ENCODE results near the gene RPL27.
A peak's percentile ranks its signal among the peaks of the same experiment; 100 is the strongest.

Gene RPL27

DNA sequence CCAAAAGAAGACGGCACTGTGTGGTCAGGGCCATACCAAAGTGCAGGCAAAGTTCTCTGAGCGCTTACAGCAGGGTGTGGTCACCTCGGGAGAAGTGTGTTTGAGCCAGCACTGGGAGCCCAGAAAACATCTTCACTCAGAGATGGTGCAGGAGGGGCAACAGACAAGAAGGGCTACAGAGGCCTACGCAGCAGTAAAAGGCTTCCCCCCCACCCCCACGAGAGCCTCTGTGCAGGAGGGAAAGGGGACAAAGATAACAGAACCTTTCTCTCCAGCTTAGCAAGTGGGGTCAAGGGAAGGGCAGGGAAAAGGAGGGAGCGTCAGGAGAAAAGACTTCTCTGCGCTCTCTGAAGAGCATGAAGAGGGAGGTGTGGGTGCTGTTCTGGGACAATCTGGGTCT, 21.2 kb downstream of the RPL27 start:
- intact Hi-C loops (cut with DNase I): no loop called here
- peak in 1 of 10 donors; percentile 23 for DNase-seq

DNA sequence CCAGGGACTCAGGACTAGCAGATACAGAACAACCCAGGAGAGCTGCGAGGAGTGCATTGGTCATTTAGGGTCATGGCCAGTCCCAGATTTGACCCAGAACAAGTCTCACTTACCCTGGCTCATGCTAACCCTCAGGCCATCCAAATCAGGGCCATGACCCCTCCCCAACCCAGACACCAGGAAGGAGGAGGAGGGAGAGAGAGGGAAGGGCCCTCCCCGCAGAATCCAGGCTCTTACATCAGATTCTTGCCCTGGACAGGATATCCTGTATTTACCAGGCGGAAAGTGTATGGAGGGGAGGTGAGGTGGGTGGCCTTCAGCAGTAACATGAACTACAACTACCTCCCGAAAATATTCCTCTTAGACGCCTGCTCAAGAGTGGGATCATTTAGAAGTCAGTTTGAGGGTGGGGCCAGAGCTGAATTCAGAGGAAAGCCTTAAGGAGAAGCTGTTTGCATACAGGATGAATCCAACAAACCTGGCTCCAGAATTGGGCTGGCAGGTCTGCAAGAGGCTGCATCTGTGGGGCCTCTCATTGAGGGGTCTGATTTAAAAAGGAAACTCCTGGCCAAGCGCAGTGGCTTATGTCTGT, 21.9 kb downstream of the RPL27 start:
- DNase-seq: peak in 1 of 10 donors; percentile 23
- intact Hi-C loops (cut with DNase I): loop anchor here (5.0 kb wide), 1 partner anchor 312 kb away; no protein-coding TSS in a partner anchor

DNA sequence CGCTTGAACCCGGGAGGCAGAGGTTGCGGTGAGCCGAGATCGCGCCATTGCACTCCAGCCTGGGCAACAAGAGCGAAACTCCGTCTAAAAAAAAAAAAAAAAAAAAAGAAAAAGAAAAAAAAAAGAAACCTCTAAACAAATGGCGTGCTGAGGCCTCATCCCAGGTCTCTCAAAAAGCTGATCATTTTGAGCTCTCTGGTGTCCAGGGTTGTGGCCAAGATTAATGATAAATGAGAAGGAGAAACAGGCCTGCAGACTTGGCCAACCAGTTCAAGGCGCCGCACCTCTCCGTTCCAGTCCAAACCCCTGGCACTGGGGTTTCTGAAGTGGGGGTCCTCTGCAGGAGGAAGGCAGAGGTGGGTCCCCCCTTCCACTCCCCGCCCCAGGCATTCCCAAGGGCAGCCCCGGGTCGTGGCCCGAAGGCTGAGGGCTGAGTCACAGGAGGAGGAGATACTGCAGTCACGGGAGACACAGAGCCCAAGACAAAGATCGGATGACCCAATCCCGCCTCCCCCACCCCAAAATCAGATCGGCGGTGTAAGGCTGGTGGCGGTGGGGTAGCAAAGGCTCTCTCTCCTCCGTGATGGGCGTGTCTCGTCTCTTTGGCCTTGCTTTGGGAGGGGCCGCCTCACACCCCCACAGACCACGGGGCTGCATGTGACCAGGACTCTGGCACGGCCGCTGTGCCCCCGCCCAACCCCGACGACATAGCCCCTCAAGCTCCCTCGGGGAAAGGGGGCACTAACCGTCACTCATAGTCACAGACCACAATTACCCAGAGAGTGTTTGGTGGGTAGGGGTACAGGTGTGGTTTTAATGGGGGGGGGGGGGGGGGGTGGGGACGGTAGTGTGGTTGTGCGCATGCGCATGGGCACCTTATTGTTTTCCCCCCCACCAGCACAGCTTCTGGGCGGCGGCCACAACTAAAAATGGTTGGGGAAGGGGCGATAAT, 22.8 kb downstream of the RPL27 start:
- intact Hi-C loops (cut with DNase I): loop anchor here (5.0 kb wide), 1 partner anchor 311 kb away; no protein-coding TSS in a partner anchor
- DNase-seq: peak in 7 of 10 donors; percentile 18 to 90 (median 32)

DNA sequence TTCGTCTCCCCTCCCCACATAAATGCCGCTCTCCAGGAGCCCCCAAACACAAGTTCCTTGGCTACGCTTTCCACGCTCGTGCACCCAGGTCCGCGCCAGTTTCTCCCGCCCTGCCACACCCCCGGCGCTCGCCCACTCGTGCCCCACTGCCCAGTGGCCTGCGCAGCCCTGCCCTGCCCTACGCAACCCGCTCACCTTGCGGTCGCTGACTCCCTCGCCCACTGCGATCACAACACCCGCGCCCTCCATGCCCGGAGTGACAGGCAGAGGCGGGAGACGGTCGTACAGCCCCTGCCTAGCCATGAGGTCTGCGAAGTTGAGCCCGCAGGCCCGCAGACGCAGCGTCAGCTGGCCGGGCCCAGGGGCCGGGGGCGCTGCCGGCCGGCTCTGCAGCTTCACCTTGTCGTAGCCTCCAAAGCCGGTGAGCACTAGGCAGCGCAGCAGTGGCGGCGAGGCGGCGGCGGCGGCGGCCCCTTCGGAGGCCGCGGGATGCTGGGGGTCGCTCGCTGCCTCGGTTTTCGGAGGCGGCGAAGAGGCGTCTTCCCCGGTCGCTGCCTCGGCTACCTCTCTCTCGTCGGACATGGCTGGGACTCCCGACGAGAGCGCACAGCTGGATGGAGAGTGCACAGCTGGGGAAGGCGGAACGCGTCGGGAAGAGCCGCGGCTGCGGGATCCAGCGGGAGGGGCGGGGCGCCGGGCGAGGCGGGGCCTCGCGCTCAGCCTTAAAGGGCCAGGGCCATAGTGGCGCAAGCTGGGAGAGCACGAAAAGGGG, 23.7 kb downstream of the RPL27 start, which contains the start of gene VAT1:
VAT1 (minus strand) TSS at position 645 of the 772 bp plus-strand sequence; CDS start at position 582, 63 bp downstream.
- intact Hi-C loops (cut with DNase I): loop anchor here (2.0 to 5.0 kb wide), 2 partner anchors 149 to 310 kb away; partner anchors contain the start of gene NBR1
- peak; percentile 68 to 96 (median 78) for DNase-seq

DNA sequence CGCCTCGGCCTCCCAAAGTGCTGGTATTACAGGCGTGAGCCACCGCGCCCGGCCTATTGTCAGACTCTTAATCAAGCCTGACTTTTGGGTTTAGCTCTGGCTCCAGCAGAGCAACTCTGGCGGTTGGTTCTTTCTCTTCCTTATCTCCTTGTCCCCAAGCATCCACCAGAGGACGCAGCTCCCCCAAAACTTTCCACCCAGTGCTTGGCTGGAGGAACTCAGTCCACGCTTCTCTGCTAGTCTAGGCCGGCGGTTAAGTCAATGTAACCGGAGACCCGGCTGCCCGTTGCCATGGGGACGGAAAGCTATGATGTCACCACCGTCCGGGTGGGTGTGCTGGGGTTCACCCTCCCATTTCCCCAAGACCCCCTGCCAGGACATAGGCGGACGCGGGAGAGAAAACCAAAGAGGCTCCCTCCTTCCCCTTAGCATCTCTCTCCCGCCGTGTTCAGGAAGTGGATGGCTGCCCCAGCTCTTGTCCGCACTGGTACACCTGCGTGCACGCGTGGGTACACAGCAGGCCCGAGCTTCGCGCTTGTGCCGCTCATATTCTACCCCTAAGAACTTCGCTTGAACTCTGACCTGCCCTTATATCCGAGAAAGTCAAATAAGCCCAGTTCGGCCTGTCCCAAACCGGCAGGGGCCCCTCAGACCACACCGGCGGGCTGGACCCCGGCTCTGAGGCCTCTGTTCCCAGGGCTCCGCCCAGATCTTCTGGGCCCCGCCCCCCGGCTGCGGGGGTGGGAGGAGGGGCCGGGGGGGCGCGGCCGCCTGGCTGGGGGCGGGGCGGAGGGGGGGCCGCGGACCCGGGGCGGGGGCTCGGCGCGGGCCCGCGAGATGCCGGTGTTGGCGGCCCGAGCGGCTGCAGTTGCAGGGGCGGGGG, 26.4 kb downstream of the RPL27 start, which contains the start of gene RND2:
RND2 (plus strand) TSS at position 825 of the 883 bp plus-strand sequence. CDS start 117 bp downstream, outside the sequence.
- intact Hi-C loops (cut with DNase I): loop anchor here (5.0 kb wide), 1 partner anchor 308 kb away; no protein-coding TSS in a partner anchor
- DNase-seq: peak; percentile 81 to 98 (median 90)

DNA sequence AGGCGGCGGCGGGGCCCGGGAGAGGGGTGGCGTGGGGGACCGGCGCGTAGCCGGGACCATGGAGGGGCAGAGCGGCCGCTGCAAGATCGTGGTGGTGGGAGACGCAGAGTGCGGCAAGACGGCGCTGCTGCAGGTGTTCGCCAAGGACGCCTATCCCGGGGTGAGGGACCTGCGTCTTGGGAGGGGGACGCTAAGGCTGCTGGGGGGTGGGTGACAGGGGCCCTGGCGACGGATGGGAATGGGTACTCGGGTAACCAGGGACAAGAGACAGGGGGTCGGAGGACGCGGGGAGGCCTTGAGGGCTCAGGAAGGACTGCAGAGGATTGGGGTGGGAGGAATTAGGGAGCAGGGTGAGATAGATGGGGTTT, 27.1 kb downstream of the RPL27 start:
- DNase-seq: peak in 3 of 10 donors; percentile 65 to 85 (median 73)
- intact Hi-C loops (cut with DNase I): no loop called here

DNA sequence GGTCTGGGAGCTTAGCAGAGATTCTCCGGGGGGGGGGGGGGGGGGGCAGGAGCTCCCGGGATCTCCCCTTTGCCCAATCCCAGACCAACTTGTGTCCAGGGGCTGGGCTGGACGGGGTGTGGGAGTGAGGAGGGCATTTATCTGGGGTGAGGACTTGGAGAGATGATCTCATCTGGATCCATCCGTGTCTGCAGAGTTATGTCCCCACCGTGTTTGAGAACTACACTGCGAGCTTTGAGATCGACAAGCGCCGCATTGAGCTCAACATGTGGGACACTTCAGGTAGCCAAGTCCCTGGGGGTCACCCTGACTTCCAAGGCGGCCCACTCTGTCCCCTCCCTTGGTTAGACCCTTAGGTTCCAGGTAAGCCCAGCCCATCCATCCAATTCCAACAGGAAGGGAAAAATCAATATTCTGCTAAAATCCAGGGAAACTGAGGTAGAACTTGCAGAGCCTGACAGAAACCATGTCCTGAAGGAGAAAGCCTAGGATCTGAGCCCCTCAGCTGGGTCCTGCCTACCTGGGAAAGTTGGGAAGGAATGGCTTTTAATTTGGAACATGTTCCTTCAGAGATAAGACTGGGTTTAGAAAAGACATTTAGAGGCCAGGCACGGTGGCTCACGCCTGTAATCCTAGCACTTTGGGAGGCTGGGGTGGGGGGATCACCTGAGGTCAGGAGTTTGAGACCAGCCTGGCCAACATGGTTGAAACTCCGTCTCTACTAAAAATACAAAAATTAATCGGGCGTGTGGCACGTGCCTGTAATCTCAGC, 27.7 kb downstream of the RPL27 start:
- intact Hi-C loops (cut with DNase I): no loop called here
- DNase-seq: peak in 3 of 10 donors; percentile 42 to 68 (median 62)

DNA sequence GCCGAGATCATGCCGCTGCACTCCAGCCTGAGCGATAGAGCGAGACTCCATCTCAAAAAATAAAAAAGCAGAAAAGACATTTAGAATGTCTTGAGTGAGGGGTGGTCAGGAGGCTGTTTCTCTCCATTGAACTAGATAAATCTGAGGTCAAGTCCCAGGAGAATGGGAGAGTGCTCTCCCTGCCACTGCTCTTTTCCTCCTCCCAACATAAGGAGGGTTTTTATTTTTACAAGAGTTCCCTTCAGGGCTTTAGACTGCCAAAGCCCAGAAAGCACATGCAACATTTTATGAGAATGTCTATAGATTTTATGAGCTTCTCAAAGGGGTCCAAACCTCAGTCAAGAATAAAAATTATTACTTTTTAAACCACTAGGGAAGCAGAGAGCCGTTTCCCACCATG, 28.4 kb downstream of the RPL27 start:
- no peak for DNase-seq
- intact Hi-C loops (cut with DNase I): no loop called here

DNA sequence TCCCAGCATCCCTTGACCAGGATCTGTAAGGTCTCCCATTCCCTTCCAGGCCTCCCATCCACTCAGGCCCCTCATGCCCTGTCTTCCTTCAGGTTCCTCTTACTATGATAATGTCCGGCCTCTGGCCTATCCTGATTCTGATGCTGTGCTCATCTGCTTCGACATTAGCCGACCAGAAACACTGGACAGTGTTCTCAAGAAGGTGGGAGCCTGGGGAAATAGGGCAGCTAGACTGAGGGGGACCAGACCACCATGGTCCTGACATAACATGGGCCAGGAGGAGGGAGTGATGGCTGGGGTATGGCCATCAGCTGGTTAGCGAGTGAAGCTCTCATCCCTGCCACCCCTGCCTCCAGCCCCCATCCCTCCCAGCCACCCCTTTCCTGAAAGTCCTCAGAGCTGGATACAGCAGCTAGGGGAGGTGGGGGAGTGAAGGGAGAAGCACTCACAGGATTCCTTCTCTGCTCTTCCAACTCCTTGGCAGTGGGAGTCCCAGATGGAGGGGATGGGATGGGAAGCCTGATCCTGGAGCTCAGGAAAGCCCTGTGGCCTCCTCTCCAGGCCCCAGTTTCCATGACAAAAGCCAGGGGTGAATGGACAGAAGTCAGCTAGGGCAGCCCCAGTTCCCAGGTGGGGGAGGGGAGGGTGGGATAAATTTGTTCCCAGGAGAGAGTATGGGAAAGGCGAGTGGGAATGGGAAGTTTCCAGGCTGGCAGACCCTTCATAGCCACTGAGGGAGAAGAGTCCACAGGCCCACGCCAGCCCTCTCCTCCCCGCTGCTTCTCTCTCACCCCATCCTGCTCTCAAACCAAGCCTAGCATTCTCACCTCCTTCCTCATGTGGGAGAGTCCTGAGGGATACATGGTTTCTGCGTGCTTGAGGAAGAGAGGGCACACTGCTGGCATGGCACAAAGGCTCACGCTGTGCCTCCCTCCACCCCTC, 29.1 kb downstream of the RPL27 start:
- intact Hi-C loops (cut with DNase I): no loop called here

DNA sequence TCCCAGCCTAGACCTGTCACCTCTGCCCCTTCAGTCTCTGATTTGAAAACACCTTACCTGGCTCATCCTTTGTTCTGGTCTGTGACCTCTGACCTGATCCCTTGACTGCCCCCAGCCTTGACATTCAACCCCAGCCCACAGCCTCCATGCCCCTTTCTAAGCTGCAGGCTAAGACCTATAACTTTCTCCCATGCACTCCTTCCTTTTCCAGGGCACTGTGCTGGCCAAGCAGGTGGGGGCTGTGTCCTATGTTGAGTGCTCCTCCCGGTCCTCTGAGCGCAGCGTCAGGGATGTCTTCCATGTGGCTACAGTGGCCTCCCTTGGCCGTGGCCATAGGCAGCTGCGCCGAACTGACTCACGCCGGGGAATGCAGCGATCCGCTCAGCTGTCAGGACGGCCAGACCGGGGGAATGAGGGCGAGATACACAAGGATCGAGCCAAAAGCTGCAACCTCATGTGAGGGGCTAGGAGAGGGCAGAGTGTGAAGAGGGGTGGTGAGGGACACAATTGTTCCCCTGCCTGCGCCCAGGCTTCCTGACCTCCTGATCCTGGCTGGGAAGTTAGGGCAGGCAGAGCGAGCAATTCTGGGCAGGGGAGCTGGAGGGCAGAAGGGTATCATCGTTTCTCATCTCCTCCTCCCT, 30.1 kb downstream of the RPL27 start:
- DNase-seq: peak in 2 of 10 donors; percentile 58 to 72
- intact Hi-C loops (cut with DNase I): no loop called here

More for the DNA sequence above, 29.1 kb downstream of the RPL27 start:
- peak in 3 of 10 donors; percentile 22 to 54 (median 41) for DNase-seq

DNA sequence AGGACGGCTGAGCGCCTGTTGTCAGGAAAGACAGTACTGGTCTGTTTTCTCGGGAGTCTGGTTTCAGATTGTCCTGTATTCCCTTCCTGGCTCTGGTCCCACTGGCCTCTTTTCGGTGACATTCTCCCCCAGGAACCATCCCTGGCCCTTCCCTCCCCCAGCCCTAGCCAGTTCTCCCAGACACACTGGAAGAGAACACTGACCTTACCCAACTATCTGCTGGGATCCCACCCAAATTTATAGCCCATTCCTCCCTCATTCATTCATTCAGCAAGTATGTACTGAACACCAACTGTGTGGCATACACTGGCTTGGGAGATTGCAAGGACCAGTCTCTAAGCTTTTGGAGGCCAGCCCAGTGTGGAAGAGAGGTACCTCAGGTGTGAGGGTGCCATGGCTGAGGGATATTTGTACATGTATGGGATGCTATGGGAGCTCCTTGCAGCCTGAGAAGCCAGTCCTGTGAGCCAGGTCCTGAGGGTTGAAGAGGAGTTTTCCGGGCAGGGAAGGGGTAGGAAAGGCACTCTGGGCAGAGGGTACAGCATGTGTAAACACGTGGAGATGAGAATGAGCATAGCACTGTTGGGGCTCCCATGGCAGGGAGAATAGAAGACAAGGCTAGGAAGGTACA, 32.0 kb downstream of the RPL27 start:
- DNase-seq: peak in 1 of 10 donors; percentile 60
- intact Hi-C loops (cut with DNase I): no loop called here

DNA sequence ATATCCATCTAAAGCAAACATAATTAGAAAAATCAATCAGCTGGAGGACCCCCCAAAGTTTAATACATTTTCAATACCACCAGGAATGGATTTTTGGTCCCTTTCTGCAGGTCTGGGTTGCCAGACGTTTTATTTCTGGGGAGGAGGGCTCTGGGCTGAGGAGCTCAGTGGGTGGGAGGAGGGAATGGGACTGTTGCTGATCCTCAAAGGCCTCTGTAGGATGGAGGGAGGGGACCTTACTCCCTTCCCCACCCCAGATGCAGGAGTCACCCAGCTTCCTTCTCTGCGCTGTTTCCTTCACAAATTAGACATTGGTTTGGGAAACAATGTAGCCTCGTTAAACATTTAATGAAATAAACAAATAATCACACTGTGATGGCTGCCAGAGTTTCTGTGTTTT, 33.4 kb downstream of the RPL27 start:
- intact Hi-C loops (cut with DNase I): no loop called here
- DNase-seq: peak in 1 of 10 donors; percentile 24

DNA sequence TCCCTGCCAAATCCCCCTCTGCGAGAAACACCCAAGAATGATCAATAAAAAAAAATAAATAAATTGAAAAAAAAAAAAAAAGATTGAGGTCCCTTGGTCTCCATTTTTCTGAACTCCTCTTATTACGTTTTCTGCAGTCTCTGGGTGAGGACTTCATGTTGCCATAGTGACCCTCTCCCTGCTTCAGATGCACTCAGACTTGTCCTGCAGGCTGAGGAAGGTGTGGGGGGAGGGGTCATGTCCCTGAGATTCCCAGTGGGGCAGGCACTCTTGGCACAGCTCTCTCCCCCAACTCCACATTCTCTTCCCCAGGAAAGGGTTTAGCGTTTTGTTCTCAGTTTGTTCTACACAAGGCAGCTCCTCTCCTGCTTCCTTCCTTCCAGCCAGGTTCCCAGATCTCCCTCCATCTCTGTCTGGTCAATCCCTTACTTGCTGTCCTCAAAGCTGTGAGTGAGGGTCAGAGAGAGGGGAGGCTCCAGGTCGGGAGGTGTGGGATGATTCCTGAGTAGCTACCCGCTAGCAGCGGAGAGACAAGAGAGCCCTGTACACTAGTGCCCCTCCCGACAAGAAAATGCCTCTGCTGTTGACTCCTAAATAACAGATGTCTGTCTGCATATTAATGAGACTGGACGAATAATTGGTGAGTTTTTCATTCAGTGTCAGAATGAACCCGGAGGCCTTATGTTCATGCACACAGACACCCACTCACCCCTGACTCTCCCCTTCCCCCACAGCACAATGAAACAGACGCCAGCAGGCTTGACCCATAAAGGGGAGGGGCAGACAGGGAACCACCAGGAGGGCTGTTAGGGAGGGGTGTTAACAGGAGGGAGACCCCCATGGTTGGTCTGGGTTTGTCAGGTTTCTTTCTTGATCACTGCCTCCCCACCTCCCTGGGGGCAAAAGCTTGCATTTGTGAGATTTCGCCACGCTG, 36.0 kb downstream of the RPL27 start:
- intact Hi-C loops (cut with DNase I): no loop called here
- DNase-seq: peak in 1 of 10 donors; percentile 22

DNA sequence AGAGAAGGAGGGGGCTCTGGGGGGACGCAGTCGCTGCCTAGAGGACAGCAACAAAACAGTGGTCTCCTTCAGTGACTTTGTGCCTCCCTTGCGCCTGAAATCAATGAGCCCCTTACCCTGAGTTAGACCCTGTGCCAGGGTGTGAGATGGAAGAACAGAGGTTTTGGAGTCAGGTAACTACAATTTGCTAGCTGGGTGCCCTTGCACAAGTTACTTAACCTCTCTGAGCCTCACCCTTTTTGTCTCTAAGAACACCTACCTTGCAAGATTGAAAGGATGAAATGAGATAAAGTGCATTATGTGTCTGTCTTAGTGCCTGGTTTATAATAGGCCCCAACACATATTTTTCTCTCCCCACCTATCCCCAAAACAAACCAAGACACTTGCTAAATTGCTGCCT, 36.7 kb downstream of the RPL27 start:
- intact Hi-C loops (cut with DNase I): no loop called here
- peak in 1 of 10 donors; percentile 20 for DNase-seq

DNA sequence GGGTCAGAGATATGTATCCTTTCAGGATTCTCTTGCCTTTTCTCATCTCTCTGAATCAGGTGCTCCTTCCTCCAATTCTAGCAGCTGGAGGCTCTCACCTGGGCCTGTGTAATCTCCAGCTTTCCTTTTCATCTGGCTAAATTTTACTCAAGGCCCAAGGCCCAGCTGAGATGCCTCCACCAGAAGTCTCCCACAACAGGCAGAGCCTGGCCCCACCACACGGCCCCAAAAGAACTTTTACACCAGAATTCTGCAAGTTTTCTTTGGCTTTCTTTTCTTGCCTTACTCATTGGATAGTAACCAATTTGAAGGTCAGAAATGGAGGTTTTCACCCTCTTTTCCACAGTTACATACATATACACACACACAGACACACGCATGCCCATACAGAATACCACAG, 41.4 kb downstream of the RPL27 start:
- DNase-seq: no peak
- intact Hi-C loops (cut with DNase I): no loop called here

Measured in posterior cingulate gyrus (tissue), 11 donors.